GM12878 (cell line): ENCODE measurements around the gene PIP5KL1. TPM values are rescaled to one million over a fixed set of nuclear protein-coding genes. Genes with fewer than 3 reads are reported as not detected.

Source experiments
- CEBPB ChIP-seq, 2 experiments: fragments of 150-350 bp in 1 of 2; IDR thresholded peaks; 2 replicates each; pipeline ENCODE4 v1.6.1; 2012 to 2014; ENCODE audit warnings: low read depth in 2 of 2, low read length in 2 of 2, borderline replicate concordance in 1 of 2, inconsistent platforms in 1 of 2
- CREM ChIP-seq: IDR thresholded peaks from 2 replicates; pipeline ENCODE4 v1.6.1; 2014; ENCODE audit warnings: antibody characterized with exemption, low read depth
- CTCF ChIP-seq, 3 experiments: IDR thresholded peaks in 2 of 3; conservative IDR thresholded peaks in 1 of 3; 2 replicates each; pipeline ENCODE4 v1.5.1; 2011; ENCODE audit warnings: low read depth in 3 of 3, low read length in 3 of 3, mild to moderate bottlenecking in 3 of 3, control low read depth in 2 of 3, moderate library complexity in 2 of 3, inconsistent platforms in 1 of 3, mixed read lengths in 1 of 3; ENCODE audit not compliant: control insufficient read depth in 2 of 3, insufficient read depth in 1 of 3; ENCODE audit errors: extremely low read depth in 1 of 3
- E2F8 ChIP-seq: fragments of 450-650 bp; IDR thresholded peaks from 2 replicates; pipeline ENCODE4 v1.6.1; 2018; ENCODE audit warnings: mild to moderate bottlenecking, low read depth, moderate library complexity; ENCODE audit not compliant: partially characterized antibody
- polyA plus RNA-seq, 11 experiments: library from polyadenylated mRNA; depleted of rRNA in 4 of 11; unstranded in 6 of 11; stranded (reverse) in 5 of 11; fragments of >200 nt; fragmentation: Nextera tagmentation in 4 of 11; fragmentation: Illumina TruSeq in 1 of 11; extraction: Ambion mirVana in 4 of 11; extraction: Trizol in 1 of 11; gene quantifications; 1 replicate in 1 of 11; 2 replicates in 10 of 11; pipeline versions ENCODE4 v1.2.1 to v1.2.3, GENCODE V29; 2011 to 2016; ENCODE audit warnings: inconsistent platforms in 2 of 11, missing spikeins in 2 of 11, low read depth in 1 of 11
- total RNA-seq, 4 experiments: library from RNA; depleted of rRNA in 3 of 4; stranded (reverse); fragments of >200 nt in 3 of 4; fragmentation: Illumina TruSeq in 1 of 4; extraction: Trizol in 1 of 4; gene quantifications; 2 replicates each; pipeline versions ENCODE4 v1.2.1 to v1.2.3, GENCODE V29; 2013 to 2021

PIP5KL1 gene
- total and polyA plus RNA-seq, 10 of the 15 experiments (the other 5 are each of a cell fraction or from before 2014, with no cell fraction given) = 0.04 to 0.67 (median 0.43) TPM; not detected in 2

GRCh38 chr9:127967151-127967809, 36.7 kb upstream of the PIP5KL1 start (continued):
- TF ChIP-seq CREM (no peak), CEBPB (IDR thresholded peaks at IDR 0.05; ENCODE audit: borderline replicate concordance in 1 of 2, low read depth in 2 of 2, low read length in 2 of 2) (no peak), E2F8 (no peak), CTCF (IDR thresholded peaks at IDR 0.05 in 2 of 3, conservative IDR thresholded peaks at IDR 0.05 in 1 of 3; ENCODE audit: control insufficient read depth in 2 of 3, extremely low read depth in 1 of 3, insufficient read depth in 1 of 3, low read depth in 3 of 3, low read length in 3 of 3) (no peak)
